ENCODE data around the gene COL24A1. TPM values are rescaled to one million over a fixed set of nuclear protein-coding genes. Genes with fewer than 3 reads are reported as not detected.

Gene COL24A1
- total RNA-seq, 1 experiment from 2014 or later, result 0.35 TPM

- no peaks in the 10 kb centered on the region for H3K79me2 ChIP-seq (ENCODE audit: insufficient read depth, low read length)
- no peak overlapping the region for H3K4ac ChIP-seq (ENCODE audit: low read depth, low read length)
- Mint-ChIP-seq H3K9me3 (peaks cover 0 to 4% of the 10 kb centered on the region in 2 experiments; a peak in 1 of 5 replicates), H3K27me3 (ENCODE audit: low read depth) (peaks cover 66% of the 10 kb centered on the region), H3K4me1 (peaks cover 14 to 22% of the 10 kb centered on the region in 2 experiments; a peak in 3 of 4 replicates), H3K36me3 (ENCODE audit: insufficient read depth in 1 of 3, low read depth in 3 of 3) (no peaks in the 10 kb centered on the region), H3K4me3 (no peak overlapping the region), H3K27ac (no peak overlapping the region)
- no peak overlapping the region for H2AFZ ChIP-seq (ENCODE audit: low read length)
- H3T11ph ChIP-seq (ENCODE audit: low read length), result no peak overlapping the region
- H3K4me1 ChIP-seq (ENCODE audit: insufficient read depth, low read length), result peaks cover 2% of the 10 kb centered on the region; the same call in 1 of the 2 replicates
- DNase-seq, result no peak
- no peak for TF ChIP-seq CTCF (conservative IDR thresholded peaks at IDR 0.05)
- no peak overlapping the region for H2BK15ac ChIP-seq (ENCODE audit: low read depth, low read length)
- H4K5ac ChIP-seq (ENCODE audit: insufficient read length, low read depth, low read length), result no peak overlapping the region
- no peak overlapping the region for H3K27ac ChIP-seq (ENCODE audit: insufficient read length, low read depth, low read length)
- H3K14ac ChIP-seq (ENCODE audit: insufficient read depth, low read length), result no peak overlapping the region
- whole genome bisulfite sequencing (ENCODE audit: extremely low coverage, insufficient read length, low lambda C conversion rate), result no CpG with 5 or more reads among the region's 1 CpG
- H3K9me3 ChIP-seq (ENCODE audit: control insufficient read depth, low read depth, low read length), result no peaks in the 10 kb centered on the region
- H3K9ac ChIP-seq (ENCODE audit: extremely low read depth, insufficient read length, low read length), result no peak overlapping the region
- no peak overlapping the region for H2BK120ac ChIP-seq (ENCODE audit: low read depth, low read length, poor library complexity, severe bottlenecking)
- no peaks in the 10 kb centered on the region for H3K79me1 ChIP-seq (ENCODE audit: insufficient read depth, low read depth, low read length, poor library complexity, severe bottlenecking)
- no peak overlapping the region for H2BK5ac ChIP-seq (ENCODE audit: insufficient read length, low read length)
- peaks cover 16% of the 10 kb centered on the region for H3K23me2 ChIP-seq (ENCODE audit: insufficient read length, low read depth, low read length, poor library complexity, severe bottlenecking)
- no peak overlapping the region for H4K8ac ChIP-seq (replicated peaks; ENCODE audit: insufficient read length, low read depth, low read length)
- H3K27me3 ChIP-seq (ENCODE audit: insufficient read depth, low read length), result peaks cover 24% of the 10 kb centered on the region
- no peak overlapping the region for H3K23ac ChIP-seq (ENCODE audit: insufficient read length, low read depth, low read length)
- no peak overlapping the region for H2AK5ac ChIP-seq (ENCODE audit: insufficient read length, low read length)
- no peak overlapping the region for H3K4me2 ChIP-seq (ENCODE audit: insufficient read depth, insufficient read length, low read length)
- H2BK12ac ChIP-seq (ENCODE audit: insufficient read length, low read depth, low read length), result no peak overlapping the region
- no peak overlapping the region for H4K91ac ChIP-seq (ENCODE audit: insufficient read length, low read depth, low read length)
- no peaks in the 10 kb centered on the region for H4K20me1 ChIP-seq (ENCODE audit: control insufficient read depth, insufficient read depth, insufficient read length)
- H2BK20ac ChIP-seq (ENCODE audit: low read depth, low read length, poor library complexity, severe bottlenecking), result no peak overlapping the region
- no peak overlapping the region for H3K56ac ChIP-seq (ENCODE audit: insufficient read length, low read depth, low read length)
- H3K18ac ChIP-seq (ENCODE audit: insufficient read length, low read depth, low read length), result no peak overlapping the region
Measured at GRCh38 chr1:86152887-86153286, 3.7 kb downstream of the COL24A1 start.
